ENCODE results near the gene MYRIP.
"Not testable (repeated sequence)": the region's sequence is repeated elsewhere in the genome, so short reads cannot be mapped to it uniquely, and the experiment has no call there.

The MYRIP gene

GRCh38 chr3:39981547-39982184 lies 172.3 kb downstream of the MYRIP start:
- H3K27ac Mint-ChIP-seq, result no peak overlapping the region
- DNase-seq, result no peak
- H3K4me3 Mint-ChIP-seq, result no peak overlapping the region
- CTCF ChIA-PET, result no interaction called here
- H3K4me1 Mint-ChIP-seq, result no peaks in the 10 kb centered on the region
- no peaks in the 10 kb centered on the region for H3K27me3 Mint-ChIP-seq
- H3K9me3 Mint-ChIP-seq, result no peaks in the 10 kb centered on the region
- no peaks in the 10 kb centered on the region for H3K36me3 Mint-ChIP-seq

- H3K27ac Mint-ChIP-seq, result no peak overlapping the region
- H3K4me3 Mint-ChIP-seq, result no peak overlapping the region
- H3K36me3 Mint-ChIP-seq, result no peaks in the 10 kb centered on the region
- CTCF ChIA-PET, result no interaction called here
- no peaks in the 10 kb centered on the region for H3K9me3 Mint-ChIP-seq
- DNase-seq, result no peak
- H3K27me3 Mint-ChIP-seq, result no peaks in the 10 kb centered on the region
- no peaks in the 10 kb centered on the region for H3K4me1 Mint-ChIP-seq
These were observed 173.4 kb downstream of the MYRIP start for GRCh38 chr3:39982665-39983357.

- H3K4me1 Mint-ChIP-seq, result no peaks in the 10 kb centered on the region
- no peaks in the 10 kb centered on the region for H3K9me3 Mint-ChIP-seq
- DNase-seq, result no peak
- H3K36me3 Mint-ChIP-seq, result no peaks in the 10 kb centered on the region
- CTCF ChIA-PET, result no interaction called here
- no peak overlapping the region for H3K4me3 Mint-ChIP-seq
- H3K27ac Mint-ChIP-seq, result no peak overlapping the region
- no peaks in the 10 kb centered on the region for H3K27me3 Mint-ChIP-seq
These were observed 180.3 kb downstream of the MYRIP start for GRCh38 chr3:39989746-39990145.

GRCh38 chr3:39990532-39990931 lies 181.1 kb downstream of the MYRIP start:
- no peaks in the 10 kb centered on the region for H3K27me3 Mint-ChIP-seq
- no peaks in the 10 kb centered on the region for H3K9me3 Mint-ChIP-seq
- no peak overlapping the region for H3K27ac Mint-ChIP-seq
- no peaks in the 10 kb centered on the region for H3K36me3 Mint-ChIP-seq
- CTCF ChIA-PET, result no interaction called here
- DNase-seq, result peak; percentile 42
- H3K4me3 Mint-ChIP-seq, result no peak overlapping the region
- H3K4me1 Mint-ChIP-seq, result no peaks in the 10 kb centered on the region

GRCh38 chr3:40008796-40009195 lies 199.4 kb downstream of the MYRIP start:
- Mint-ChIP-seq H3K4me1 (no peaks in the 10 kb centered on the region), H3K27ac (no peak overlapping the region), H3K36me3 (no peaks in the 10 kb centered on the region), H3K27me3 (peaks cover 5% of the 10 kb centered on the region), H3K4me3 (no peak overlapping the region), H3K9me3 (no peaks in the 10 kb centered on the region)
- no peak for DNase-seq
- CTCF ChIA-PET, result no interaction called here

- H3K36me3 Mint-ChIP-seq, result no peaks in the 10 kb centered on the region
- no peak for DNase-seq
- no peak overlapping the region for H3K4me3 Mint-ChIP-seq
- peaks cover 5% of the 10 kb centered on the region for H3K27me3 Mint-ChIP-seq
- CTCF ChIA-PET, result no interaction called here
- H3K27ac Mint-ChIP-seq, result no peak overlapping the region
- H3K4me1 Mint-ChIP-seq, result no peaks in the 10 kb centered on the region
- H3K9me3 Mint-ChIP-seq, result no peaks in the 10 kb centered on the region
These were observed 200.6 kb downstream of the MYRIP start for GRCh38 chr3:40009991-40010390.

- Mint-ChIP-seq H3K4me3 (no peak overlapping the region), H3K27me3 (peaks cover 5% of the 10 kb centered on the region), H3K9me3 (no peaks in the 10 kb centered on the region), H3K4me1 (no peaks in the 10 kb centered on the region), H3K27ac (no peak overlapping the region), H3K36me3 (no peaks in the 10 kb centered on the region)
- no peak for DNase-seq
- CTCF ChIA-PET, result no interaction called here
These were observed 203.0 kb downstream of the MYRIP start for GRCh38 chr3:40012381-40012780.

- no peaks in the 10 kb centered on the region for H3K27me3 Mint-ChIP-seq
These were observed 207.0 kb downstream of the MYRIP start for GRCh38 chr3:40016391-40016790.

GRCh38 chr3:40018369-40018768 lies 209.0 kb downstream of the MYRIP start:
- CTCF ChIA-PET, result no interaction called here
- no peak for DNase-seq
- H3K27ac Mint-ChIP-seq, result no peak overlapping the region
- no peaks in the 10 kb centered on the region for H3K9me3 Mint-ChIP-seq
- H3K4me1 Mint-ChIP-seq, result no peaks in the 10 kb centered on the region
- H3K36me3 Mint-ChIP-seq, result no peaks in the 10 kb centered on the region
- no peaks in the 10 kb centered on the region for H3K27me3 Mint-ChIP-seq
- no peak overlapping the region for H3K4me3 Mint-ChIP-seq

More at GRCh38 chr3:40016391-40016790, 207.0 kb downstream of the MYRIP start:
- no peak for DNase-seq
- H3K9me3 Mint-ChIP-seq, result no peaks in the 10 kb centered on the region
- H3K27ac Mint-ChIP-seq, result no peak overlapping the region
- CTCF ChIA-PET, result no interaction called here
- no peaks in the 10 kb centered on the region for H3K36me3 Mint-ChIP-seq
- no peaks in the 10 kb centered on the region for H3K4me1 Mint-ChIP-seq
- H3K4me3 Mint-ChIP-seq, result no peak overlapping the region

- Mint-ChIP-seq H3K27ac (no peak overlapping the region), H3K4me3 (no peak overlapping the region), H3K27me3 (no peaks in the 10 kb centered on the region), H3K4me1 (no peaks in the 10 kb centered on the region), H3K9me3 (peaks cover 3% of the 10 kb centered on the region), H3K36me3 (no peaks in the 10 kb centered on the region)
- CTCF ChIA-PET, result no interaction called here
- no peak for DNase-seq
These were observed 210.0 kb downstream of the MYRIP start for GRCh38 chr3:40019376-40019775.

GRCh38 chr3:40020689-40021088 lies 211.3 kb downstream of the MYRIP start:
- no peak overlapping the region for H3K4me3 Mint-ChIP-seq
- CTCF ChIA-PET, result no interaction called here
- no peak overlapping the region for H3K27ac Mint-ChIP-seq
- DNase-seq, result no peak
- H3K36me3 Mint-ChIP-seq, result no peaks in the 10 kb centered on the region
- H3K4me1 Mint-ChIP-seq, result no peaks in the 10 kb centered on the region
- H3K9me3 Mint-ChIP-seq, result peaks cover 6% of the 10 kb centered on the region
- H3K27me3 Mint-ChIP-seq, result no peaks in the 10 kb centered on the region

GRCh38 chr3:40021338-40021737 lies 211.9 kb downstream of the MYRIP start:
- DNase-seq, result no peak
- H3K9me3 Mint-ChIP-seq, result peaks cover 12% of the 10 kb centered on the region
- H3K36me3 Mint-ChIP-seq, result no peaks in the 10 kb centered on the region
- H3K27ac Mint-ChIP-seq, result no peak overlapping the region
- H3K4me3 Mint-ChIP-seq, result no peak overlapping the region
- no peaks in the 10 kb centered on the region for H3K27me3 Mint-ChIP-seq
- no peaks in the 10 kb centered on the region for H3K4me1 Mint-ChIP-seq
- CTCF ChIA-PET, result no interaction called here

- CTCF ChIA-PET, result no interaction called here
- no peak for DNase-seq
- Mint-ChIP-seq H3K4me3 (no peak overlapping the region), H3K9me3 (peaks cover 21% of the 10 kb centered on the region), H3K4me1 (no peaks in the 10 kb centered on the region), H3K36me3 (no peaks in the 10 kb centered on the region), H3K27ac (no peak overlapping the region), H3K27me3 (no peaks in the 10 kb centered on the region)
These were observed 213.0 kb downstream of the MYRIP start for GRCh38 chr3:40022297-40022827.

GRCh38 chr3:40024526-40024925 lies 215.1 kb downstream of the MYRIP start:
- CTCF ChIA-PET, result no interaction called here
- DNase-seq, result no peak
- peaks cover 21% of the 10 kb centered on the region for H3K9me3 Mint-ChIP-seq
- H3K4me3 Mint-ChIP-seq, result no peak overlapping the region
- H3K4me1 Mint-ChIP-seq, result no peaks in the 10 kb centered on the region
- H3K36me3 Mint-ChIP-seq, result no peaks in the 10 kb centered on the region
- no peaks in the 10 kb centered on the region for H3K27me3 Mint-ChIP-seq
- no peak overlapping the region for H3K27ac Mint-ChIP-seq

GRCh38 chr3:40025892-40026291 lies 216.5 kb downstream of the MYRIP start:
- DNase-seq, H3K36me3 Mint-ChIP-seq, H3K4me1 Mint-ChIP-seq, H3K27ac Mint-ChIP-seq, H3K4me3 Mint-ChIP-seq, H3K27me3 Mint-ChIP-seq, CTCF ChIA-PET: not testable (repeated sequence)
- peaks cover 21% of the 10 kb centered on the region for H3K9me3 Mint-ChIP-seq

Data from activated naive CD4-positive, alpha-beta T cell treated with anti-CD3 and anti-CD28 coated beads, Interleukin-2, amount 10 ng/mL, durations not matched to agents 7 days and 5 days (primary cell).